SH-SY5Y (cell line): ENCODE data around the gene TECTA.

Experiments
- GATA2 ChIP-seq: IDR thresholded peaks from 2 replicates; pipeline ENCODE4 v1.6.1; 2011; ENCODE audit warnings: mild to moderate bottlenecking, low read depth, low read length
- GATA3 ChIP-seq: IDR thresholded peaks from 2 replicates; pipeline ENCODE4 v1.6.1; 2011; ENCODE audit warnings: low read depth, mild to moderate bottlenecking, low read length, moderate library complexity

TECTA gene

GRCh38 chr11:121134741-121135312, 33.8 kb downstream of the TECTA start:
- TF ChIP-seq GATA2 = no peak
- no peak for TF ChIP-seq GATA3

DNA sequence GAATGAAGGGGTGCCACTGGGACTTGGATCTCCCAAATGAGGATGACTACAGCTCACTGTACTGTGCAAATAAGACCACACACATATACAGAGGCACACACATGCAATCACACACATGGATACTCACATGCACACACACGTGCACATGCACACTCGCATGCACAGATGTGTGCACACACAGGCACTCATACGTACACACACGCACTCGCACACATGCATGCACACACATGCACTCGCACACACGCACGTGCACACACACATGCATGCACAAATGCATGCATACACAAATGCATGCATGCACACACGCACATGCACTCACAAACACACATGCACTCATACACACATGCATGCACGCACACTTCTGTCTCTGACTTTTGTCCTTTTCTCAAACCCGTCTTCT, 36.0 kb downstream of the TECTA start:
- TF ChIP-seq GATA2 (no peak), GATA3 (no peak)

GRCh38 chr11:121138259-121138658, 37.2 kb downstream of the TECTA start:
- TF ChIP-seq GATA3 (no peak), GATA2 (no peak)

GRCh38 chr11:121140369-121140768, 39.3 kb downstream of the TECTA start:
- TF ChIP-seq GATA3 = no peak

- TF ChIP-seq GATA2 (no peak), GATA3 (no peak)
These were observed 40.0 kb downstream of the TECTA start for GRCh38 chr11:121141066-121141465.

GRCh38 chr11:121143921-121144320, 42.9 kb downstream of the TECTA start:
- TF ChIP-seq GATA2 (no peak), GATA3 (no peak)

GRCh38 chr11:121144723-121145122, 43.7 kb downstream of the TECTA start:
- TF ChIP-seq GATA2 (no peak), GATA3 (no peak)

- TF ChIP-seq GATA2 (no peak), GATA3 (no peak)
These were observed 44.8 kb downstream of the TECTA start for GRCh38 chr11:121145826-121146225.

- TF ChIP-seq GATA2 (no peak), GATA3 (no peak)
These were observed 48.1 kb downstream of the TECTA start for GRCh38 chr11:121149116-121149515.

DNA sequence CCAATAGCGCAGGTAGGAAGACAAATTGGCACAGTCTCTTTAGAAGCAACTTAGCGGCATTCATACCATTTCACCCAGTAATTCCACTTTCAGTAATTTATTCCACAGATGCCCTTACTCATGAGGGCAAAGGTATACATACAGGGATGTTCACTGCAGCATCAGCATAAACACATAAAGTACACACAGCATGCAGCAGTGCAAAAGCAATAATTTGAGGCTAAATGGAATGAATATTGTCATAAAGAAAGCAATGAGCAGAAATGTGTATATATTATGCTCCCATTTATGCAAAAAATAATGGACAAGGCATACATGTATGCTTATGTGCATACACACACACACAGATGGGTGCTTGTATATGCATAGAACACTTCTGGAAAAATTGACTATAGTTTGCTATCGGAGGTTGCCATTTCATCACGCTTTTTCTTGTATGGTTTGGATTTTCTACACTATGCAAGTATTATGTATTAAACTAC, 50.2 kb downstream of the TECTA start:
- no peak for TF ChIP-seq GATA2
- TF ChIP-seq GATA3 = no peak

- TF ChIP-seq GATA2 (no peak), GATA3 (no peak)
These were observed 51.7 kb downstream of the TECTA start for GRCh38 chr11:121152764-121153163.

DNA sequence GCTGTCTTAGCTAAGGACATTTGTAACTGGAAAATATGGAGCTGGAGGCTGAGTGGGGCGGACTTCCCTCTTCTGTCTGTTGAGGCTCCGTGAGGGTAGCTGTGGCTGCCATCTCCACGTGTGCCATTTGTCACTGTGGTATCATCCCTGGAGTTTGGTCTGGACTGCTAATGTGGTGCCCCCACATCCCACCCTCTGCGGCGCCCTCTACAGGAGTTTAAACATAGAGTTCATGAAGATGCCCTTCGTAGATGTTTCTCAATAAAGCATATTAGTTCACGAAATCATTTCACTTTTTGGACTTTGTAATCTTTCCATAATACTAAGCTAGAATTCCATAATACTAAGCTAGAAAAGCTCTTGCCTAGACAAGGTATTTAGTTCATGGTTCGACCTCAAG, 52.4 kb downstream of the TECTA start:
- no peak for TF ChIP-seq GATA2
- no peak for TF ChIP-seq GATA3

GRCh38 chr11:121154486-121155314, 53.7 kb downstream of the TECTA start:
- TF ChIP-seq GATA2 (peak; percentile 51; the same call in 1 of the 2 replicates), GATA3 (no peak)

DNA sequence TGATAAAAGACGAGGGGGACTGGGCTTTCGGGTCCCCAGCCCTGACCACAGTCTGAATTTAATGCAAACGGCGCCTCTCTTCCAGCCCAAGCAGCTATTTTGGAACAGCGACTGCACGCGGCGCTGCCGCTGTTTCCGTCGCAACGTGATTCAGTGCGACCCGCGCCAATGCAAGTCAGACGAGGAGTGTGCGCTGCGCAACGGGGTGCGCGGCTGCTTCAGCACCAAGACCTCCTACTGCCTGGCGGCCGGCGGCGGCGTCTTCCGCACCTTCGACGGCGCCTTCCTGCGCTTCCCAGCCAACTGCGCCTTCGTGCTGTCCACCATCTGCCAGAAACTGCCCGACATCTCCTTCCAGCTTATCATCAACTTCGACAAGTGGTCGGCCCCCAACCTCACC, 56.7 kb downstream of the TECTA start:
- TF ChIP-seq GATA3 = no peak
- TF ChIP-seq GATA2 = no peak

- TF ChIP-seq GATA3 (no peak), GATA2 (no peak)
These were observed 58.7 kb downstream of the TECTA start for GRCh38 chr11:121159741-121160140.

- TF ChIP-seq GATA3 (no peak), GATA2 (no peak)
These were observed 60.4 kb downstream of the TECTA start for GRCh38 chr11:121161349-121161917.
